KG1 (cell line): ENCODE measurements around the gene OAF.

Experiments used
- DNase-seq: peaks from one replicate; lab custom pipeline; 2025; lab: John Stamatoyannopoulos, UW

The OAF gene

DNA sequence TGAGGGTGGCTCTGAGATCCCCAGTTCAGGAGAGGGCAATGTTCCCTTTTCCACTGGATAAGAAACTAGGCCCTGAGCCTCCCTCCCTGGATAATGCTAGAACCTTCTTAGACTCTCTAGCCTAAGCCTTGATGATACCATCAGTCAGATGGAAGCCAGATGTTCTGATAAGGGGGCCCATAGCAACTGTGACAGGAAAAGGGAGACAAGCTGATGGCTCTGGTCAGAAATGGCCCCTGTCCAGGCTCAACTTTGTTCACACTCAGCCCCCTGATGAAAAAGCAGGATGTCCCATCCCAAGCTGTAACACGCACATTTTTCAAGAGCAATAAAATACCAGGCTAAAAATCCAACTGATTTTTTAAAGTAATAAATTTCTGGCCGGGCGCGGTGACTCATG is 7.2 kb upstream of the OAF start:
- no peak for DNase-seq

GRCh38 chr11:120205596-120206161 is 5.2 kb upstream of the OAF start:
- DNase-seq, result no peak

GRCh38 chr11:120207512-120207911 is 3.3 kb upstream of the OAF start:
- no peak for DNase-seq

DNA sequence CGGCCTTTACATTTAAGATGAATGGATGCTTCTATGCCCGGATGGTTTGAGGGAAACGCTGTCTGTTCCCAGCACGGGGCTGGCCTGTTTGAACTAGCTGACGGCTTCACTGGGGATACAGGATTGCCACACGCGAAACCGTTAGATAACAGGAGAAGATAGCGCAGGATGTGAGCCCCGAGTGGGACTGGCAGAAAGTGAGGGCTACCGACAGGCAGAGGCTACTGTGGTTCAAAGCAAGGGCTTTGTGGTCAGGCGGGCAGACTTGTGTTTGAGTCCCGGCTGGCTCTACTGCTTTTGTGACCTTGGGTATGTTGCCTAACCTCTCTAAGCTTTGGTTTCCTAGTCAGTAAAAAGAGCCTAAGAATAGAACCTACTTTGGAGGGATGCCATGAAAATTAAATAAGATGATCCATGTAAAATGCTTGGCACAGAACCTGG is 2.8 kb upstream of the OAF start:
- DNase-seq, result peak; percentile 40

DNA sequence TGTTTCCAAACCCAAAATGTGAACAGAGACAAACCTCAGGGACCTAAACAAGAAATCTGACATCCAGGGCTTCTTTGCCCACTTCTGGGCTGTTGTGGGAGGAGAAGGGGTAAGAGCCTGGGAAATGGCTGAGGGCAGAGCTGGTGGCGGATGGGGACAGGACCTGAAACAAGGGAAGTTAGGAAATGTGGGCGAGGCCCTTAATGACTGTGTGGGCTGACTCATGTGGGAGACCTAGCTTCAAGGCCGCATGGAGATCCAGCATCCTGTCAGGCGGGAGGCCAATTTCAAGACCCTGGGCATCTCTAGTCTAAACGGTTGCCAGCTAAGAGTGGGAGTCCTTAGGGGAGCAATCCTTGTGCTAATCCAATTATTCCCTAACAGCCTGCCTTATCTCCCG is 2.1 kb upstream of the OAF start:
- DNase-seq, result no peak

DNA sequence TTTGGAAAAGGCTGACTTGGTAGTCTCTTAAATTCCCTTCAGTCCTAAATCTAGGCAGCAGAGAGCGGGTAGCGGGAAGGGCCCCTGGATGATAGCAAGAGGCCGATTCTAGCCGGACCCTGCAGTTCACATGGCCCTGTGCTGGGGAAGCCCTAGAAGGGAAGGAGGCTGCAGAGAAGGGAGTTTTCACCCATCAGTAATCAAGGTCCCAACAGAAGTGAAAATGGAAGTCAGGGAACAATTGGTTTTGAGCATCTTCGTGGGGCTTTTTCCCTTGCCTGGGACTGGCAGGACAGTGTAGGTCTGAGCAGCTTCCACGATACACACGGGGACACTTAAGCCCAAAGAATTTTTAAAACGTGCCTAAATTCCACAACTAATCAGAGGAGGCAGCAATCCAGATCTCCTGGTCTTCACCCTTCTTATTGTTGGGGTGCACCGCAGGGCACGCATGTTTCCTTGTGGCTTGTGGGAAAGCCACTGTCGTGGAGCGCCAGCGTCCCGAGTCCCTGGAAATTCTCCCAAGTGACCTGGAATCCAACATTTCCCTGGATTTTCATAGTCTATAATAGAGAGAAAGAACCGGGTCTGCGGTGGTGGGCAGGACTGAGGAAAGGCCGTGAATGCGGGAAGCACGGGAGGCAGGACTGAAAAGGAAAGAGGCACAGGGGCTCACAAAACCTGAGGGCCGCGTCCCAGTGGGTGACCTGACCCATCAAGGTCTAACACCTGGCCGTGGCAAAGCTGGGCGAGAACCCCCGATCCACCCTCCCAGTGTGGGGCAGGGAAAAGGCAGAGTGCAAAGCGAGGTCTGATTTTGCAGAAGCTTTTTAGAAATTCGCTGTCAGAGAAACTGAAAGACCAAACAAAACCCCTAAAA is 846 bp upstream of the OAF start:
- no peak for DNase-seq

DNA sequence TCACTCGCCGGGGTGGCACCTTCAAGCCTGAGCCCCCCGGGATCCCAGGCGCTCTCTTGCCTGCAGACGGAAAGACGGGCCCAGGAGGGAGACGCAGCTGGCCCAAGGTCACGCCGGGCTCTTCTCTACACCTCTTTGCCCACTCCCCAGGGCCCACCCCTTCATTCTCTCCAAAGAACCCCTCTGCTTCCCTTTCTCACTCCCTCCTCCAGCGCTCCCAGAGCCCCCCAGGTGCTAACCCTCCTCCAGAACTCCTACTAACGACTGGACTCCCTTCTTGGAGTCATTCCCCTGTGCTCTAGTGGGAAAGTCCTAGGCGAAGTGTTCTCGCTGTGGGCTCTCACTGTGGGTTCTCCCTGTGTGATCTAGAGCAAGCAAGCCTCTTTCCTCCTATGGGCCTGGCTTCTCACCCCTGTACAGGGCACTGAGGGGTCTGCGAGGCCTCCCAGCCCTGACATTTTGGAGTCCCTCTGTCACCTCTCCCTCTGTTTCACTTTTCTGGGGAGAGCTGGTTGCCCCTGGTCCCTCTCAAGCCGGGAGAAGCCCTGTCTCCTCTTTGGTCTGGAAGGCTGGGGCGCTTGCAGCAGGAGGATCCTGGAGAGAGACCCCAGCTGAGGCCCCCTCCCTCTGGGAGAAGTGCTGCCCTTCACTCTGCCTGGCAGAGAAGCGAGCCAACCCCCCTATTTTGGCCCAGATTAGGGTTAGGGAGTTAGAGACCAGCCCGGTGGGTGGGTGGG is 858 bp downstream of the OAF start:
- peak; percentile 37 for DNase-seq

DNA sequence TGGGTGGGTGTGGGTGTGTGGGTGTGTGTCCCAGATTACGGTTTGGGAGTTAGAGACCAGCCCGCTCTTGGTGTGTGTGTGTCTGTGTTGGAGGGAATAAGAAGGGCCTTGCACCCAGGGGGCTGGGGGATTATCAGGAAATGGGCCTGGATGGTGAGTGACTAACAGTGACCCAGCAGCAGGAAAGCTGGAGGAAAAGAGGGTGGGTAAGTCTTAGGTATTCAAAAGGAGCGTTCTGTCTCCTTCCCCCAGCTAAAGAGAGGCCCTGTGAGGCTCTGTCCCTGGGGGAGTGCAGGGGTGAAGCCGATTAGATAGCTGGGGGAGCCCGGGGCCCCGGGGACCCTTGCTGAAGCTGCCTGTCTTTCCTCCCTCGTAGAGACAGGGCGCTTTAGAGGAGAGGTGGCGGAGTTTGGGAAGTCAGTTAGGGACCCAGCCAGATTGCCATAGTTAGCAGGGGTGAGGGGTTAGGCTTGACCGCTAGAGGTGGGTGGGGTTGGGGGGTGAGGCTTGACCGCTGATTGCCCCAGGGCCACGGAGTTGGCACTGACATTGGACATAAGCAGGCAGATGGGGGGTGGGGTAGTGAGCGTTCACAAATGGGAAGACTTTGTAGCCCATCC is 1.5 kb downstream of the OAF start:
- DNase-seq, result no peak

DNA sequence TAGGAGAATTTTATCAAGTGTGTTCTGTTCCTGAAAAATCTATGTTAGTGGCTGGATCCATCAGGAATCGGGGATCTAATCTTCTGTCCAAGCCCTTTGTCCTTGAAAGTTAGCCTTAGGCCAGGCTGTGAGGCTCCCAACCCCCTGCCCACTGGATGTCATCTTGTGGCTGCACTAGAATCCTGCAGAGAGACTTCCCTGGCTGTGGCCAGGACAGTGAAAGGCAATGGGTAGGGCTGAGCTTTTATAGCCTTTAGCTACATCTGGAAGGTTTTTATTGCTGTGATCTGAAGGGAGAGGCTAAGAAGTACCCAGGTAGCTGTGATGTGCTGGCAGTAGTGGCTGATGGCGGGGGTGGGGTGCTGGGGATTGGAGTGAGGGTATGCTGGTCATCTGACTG is 2.1 kb downstream of the OAF start:
- no peak for DNase-seq

DNA sequence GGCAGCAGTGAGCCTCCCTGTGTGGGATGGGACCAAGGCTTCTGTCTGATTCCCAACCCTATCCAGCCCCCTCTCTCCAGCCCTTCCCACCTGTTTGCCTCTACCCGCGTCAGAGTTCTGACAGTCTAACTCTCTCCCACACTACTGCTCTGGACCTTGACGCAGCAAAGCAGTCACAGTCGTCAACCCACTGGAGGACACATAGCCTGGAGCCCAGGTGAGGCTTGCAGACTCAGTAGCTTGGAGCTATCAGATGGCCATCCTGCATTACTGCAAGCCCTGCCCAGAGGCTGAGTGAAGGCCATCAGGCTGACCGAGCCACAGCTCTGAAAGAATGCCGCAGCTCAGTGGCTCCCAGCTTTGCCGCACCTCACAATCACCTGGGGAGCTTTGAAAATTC is 3.7 kb downstream of the OAF start:
- DNase-seq, result no peak

GRCh38 chr11:120215634-120216033 is 4.8 kb downstream of the OAF start:
- DNase-seq, result no peak

- DNase-seq, result no peak
Measured at GRCh38 chr11:120216426-120217102, 5.7 kb downstream of the OAF start.

GRCh38 chr11:120217526-120217925 is 6.7 kb downstream of the OAF start:
- DNase-seq, result no peak

- DNase-seq, result no peak
Measured at GRCh38 chr11:120217941-120218694, 7.3 kb downstream of the OAF start.

GRCh38 chr11:120218695-120219033 is 7.8 kb downstream of the OAF start:
- DNase-seq, result no peak

- no peak for DNase-seq
Measured at GRCh38 chr11:120219232-120219937, 8.6 kb downstream of the OAF start.

GRCh38 chr11:120219938-120220746 is 9.3 kb downstream of the OAF start:
- DNase-seq, result no peak

DNA sequence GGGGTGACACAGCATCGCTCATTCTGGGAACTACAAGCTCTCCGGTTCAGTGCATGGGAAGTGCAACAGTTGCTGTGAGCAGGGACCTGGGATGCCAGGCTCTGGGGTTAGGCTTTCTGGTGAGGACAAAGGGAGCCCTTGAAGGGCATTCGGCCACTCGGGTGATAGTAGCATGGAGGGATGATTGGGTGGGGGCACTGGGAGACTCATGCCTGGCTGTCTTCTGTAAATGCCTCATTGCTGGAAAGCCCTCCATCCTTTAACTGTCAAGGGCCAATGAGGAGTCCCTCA is 9.9 kb downstream of the OAF start:
- no peak for DNase-seq

- DNase-seq, result no peak
Measured at GRCh38 chr11:120221115-120221752, 10.4 kb downstream of the OAF start.

GRCh38 chr11:120222916-120223315 is 12.1 kb downstream of the OAF start:
- DNase-seq, result no peak
